Stimulated activated CD4-positive, alpha-beta T cell treated with anti-CD3 and anti-CD28 coated beads, TNF-alpha, amount 100 ng/mL, for 4 hours (primary cell): Measurements from ENCODE around the gene EXOC4.

ENCODE experiments used
- DNase-seq, 3 experiments: peaks; one replicate each; pipeline ENCODE4 v3.0.0-alpha.2; 2020; ENCODE audit warnings: low read depth in 3 of 3

The EXOC4 gene

DNA sequence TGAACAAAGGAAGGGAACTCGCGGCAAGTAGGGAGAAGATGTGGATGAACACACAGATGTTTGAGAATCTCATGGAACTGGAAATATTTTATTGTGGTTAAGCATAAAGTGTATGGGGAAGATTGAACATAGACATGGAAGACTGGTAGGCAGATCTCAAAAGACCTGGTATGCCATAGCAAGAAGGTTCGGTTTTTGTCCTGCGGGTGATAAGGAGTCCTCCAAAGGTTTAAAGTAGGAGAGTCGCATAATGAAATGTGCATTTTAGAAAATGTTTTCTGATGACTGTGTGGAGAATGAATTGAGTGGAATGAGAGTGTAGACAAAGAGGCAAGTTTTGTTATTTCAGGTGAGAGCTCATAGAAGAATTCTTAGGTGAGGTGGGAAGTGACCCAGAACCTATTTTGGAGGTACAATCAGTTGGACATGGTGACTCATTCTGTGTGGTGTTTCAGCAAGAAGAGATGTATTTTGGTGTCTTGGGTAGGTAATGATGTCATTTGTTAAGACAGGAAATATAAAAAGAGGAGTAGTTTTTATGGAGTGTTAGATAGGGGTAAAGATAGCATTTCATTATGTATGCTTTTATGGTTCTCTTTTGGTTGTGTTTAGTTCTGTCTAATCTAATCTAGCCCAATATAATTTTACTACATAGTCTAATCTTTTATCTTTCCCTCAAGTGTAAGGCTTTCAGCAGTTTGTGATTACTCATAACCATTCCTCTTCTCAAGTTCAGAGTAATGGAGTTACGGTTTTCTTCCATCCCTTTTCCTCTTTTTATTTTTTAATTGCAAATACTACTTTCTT is 239.2 kb downstream of the EXOC4 start:
- DNase-seq: no peak

DNA sequence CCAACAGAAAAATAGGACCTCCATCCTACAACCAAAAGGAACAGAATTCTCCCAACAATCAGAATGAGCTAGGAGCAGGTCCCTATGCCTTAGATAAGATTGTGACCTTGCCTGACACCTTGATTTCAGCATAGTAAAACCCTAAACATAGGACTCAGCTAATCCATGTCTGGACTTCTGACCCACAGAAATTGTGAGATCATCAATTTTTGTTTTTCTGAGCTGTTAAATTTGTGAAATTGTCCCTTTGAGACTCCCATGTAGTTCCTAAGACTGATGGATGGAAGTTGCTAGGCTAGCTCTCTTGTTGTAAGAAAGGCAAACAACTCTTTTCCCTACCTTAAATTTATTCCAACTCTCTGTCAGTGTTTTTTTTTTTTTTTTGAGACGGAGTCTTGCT is 244.2 kb downstream of the EXOC4 start:
- DNase-seq: no peak

DNA sequence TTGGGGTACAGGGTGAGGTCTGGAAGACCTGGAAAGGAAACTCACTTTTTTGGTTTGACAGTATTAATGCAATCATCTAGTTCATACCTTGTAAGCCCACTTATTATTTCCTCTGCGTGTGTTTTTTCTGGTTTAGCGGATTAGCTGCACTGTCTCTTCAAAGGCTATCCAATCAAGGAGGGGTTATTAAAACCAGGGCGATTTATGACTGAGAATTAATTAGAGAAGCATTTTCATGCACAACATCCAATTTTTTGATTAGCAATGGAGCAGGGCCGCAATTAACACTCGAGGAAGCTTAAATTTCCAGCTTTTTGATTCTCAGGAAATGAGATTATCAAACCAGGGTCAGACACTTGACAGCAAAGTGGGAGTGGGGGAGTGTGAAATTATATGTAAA is 248.9 kb downstream of the EXOC4 start:
- DNase-seq: no peak

DNA sequence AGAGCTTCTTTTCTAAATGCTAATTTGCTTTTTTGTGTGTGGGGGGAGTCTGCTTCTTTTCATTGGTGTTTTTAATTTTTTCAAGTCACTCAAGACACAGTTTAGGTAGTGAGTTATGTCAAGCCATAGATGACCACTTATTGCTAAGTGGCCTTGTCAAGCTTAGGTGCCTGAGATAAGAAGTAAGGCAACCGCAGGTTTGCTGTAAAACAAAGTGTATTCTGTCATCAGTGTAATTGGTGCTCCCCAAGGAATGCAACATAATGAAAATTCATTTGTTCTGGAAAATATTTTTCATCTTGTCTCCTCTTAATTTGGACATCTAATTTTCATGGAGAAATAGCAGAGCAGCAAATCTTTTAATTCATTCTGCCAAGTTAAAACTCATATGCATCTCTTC is 249.6 kb downstream of the EXOC4 start:
- DNase-seq: no peak

DNA sequence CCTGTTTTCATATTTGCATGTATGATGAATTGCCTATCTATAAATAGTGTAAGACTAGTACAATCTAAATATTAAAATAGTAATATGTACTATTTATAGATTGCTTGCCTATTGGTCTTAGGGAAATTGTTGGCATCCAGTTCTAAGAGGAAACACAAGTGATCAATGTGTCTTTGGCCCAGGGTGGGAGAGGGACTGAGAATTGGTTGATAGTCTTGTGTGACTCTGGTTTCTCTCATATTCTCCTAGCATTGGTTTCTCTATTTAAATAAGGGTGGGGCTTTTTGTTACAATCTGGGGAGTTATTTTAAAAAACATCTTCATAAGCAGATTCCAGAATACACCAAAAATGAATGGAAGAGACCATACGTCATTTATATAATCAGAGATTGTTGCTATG is 250.1 kb downstream of the EXOC4 start:
- DNase-seq: no peak

DNA sequence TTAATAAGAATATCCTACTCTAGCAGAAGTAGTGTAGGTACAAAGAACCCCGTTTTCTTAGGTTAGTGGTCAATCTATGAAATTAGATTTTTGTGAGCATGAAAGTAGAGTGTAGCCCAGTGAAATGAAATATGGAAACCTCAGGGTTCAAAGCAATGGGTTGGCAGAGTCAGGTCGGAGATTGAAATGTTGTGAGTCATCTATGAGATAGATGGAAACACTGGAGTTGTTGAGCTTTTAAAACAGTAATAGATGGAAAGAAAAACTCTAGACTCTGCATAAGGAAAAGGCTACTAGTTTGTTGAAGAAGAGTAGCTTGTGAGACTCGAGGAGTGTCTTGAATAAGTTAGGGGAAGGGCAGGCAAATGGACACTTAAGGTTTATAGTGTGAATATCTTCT is 251.9 kb downstream of the EXOC4 start:
- no peak for DNase-seq

DNA sequence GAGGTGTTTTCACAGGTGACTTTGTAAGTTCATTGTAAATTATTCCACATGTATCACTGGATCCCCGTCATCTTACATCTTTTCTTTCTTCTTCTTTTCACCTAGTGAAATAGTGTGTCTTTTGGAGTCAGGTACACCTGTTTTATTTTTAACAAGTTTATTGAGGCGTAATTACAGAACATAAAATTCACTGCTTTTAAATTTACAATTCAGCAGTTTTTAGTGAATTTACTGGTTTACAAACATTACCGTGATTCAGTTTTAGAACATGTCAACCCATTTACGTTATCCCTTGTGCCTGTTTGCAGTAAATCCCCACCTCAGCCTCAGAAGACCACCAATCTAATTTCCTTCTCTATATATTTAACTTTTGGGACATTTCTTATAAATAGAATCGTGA is 256.9 kb downstream of the EXOC4 start:
- no peak for DNase-seq

DNA sequence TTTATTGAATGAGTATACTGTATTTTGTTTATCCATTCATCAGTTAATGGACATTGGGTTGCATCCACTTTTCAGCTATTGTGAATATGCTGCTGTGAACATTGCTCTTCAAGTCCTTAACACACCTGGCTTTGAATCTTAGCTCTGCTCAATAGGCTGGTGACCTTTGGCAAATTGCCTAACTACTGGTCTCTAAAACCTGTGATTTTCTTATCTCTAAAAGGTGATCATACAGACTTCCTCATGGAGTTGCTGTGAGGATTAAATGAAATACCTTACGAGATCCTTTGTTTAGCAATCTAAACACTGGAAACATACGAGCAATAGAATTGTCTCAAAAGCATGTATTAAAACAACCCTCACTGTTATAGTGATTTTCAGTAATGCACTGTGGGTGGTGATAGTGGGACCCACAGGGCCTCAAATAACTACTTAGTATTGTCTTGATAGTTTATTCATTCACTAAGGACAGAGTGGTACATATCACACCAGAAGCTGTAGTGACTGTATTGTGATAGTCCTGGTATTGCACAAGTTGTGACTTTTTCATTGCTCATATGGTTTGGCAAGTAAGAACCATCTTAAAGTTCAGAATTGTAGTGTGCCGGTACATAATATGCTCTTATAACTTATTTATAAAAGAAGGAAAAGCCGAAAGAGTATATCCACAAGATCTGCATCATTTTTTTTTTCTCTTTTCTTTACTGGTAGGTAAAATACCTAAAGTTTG is 257.6 kb downstream of the EXOC4 start:
- no peak for DNase-seq

DNA sequence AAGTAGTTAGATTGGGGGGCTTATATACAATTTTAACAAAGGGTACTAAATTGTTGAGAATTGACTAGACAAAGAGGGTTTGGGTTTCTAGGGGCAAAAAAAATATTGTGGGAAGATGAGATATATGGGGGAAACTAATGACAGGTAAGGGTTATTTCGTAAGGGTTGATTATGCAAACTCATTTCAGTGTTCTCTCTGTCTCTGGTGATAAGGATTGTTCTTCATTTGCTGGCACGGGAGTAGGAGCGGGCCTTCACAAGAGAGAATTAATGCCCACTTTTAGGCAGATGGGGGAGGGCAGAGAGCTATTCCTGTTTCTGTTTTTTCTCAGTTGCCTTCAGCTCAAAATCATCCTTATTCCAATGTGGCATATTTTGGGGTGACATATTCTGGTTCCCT is 258.4 kb downstream of the EXOC4 start:
- DNase-seq: no peak

DNA sequence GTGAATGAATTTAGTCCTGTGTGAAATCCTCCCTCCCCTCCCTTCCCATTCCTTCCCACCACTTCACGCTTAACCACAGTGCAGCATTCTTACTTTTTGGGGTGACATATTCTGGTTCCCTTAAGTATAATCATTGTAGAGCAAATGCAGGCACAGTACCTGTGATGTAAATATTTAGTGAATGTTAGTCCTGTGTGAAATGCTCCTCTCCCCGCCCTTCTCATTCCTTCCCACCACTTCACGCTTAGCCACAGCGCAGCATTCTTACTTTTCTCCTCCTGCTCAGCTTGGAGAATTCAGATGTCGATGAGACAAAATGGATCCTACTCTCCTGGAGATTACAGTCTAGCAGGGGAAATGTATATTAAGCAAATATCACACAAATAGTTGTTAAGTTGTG is 258.8 kb downstream of the EXOC4 start:
- DNase-seq: no peak

DNA sequence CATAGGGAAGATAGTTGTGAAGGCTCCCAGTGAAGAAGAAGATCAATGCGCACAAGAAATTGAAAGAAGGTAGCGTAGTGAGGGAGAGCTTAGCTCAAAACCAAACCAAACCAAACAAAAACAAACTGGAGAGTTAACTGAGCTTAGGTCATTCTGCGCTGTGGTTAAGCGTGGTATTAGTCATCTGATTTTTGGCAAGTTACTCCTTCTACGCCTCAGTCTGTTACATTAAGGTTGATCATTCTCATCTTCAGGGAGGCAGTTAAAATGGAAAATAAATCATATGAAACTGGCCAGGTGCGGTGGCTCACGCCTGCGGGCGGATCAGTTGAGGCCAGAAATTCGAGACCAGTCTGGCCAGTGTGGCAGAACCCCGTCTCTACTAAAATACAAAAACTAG is 259.7 kb downstream of the EXOC4 start:
- no peak for DNase-seq

DNA sequence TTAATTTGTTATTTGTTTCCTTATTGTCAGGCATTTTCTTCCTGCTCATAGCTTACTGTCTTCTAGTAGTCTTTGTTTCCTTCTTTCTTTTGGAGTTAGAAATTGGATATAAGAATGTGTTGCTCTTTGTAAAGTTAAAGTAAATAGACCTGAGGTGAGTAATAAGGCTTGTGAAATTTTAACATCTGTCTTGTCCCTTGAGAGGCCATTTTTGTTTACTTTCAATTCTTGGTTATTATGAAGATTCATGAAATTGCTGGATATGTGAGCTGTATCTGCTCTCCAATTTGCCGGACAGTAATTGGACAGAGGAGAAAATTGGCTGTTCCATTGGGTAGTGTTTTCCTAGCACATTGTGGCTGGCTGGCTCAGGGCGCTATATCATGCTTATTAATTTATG is 260.7 kb downstream of the EXOC4 start:
- DNase-seq: no peak

DNA sequence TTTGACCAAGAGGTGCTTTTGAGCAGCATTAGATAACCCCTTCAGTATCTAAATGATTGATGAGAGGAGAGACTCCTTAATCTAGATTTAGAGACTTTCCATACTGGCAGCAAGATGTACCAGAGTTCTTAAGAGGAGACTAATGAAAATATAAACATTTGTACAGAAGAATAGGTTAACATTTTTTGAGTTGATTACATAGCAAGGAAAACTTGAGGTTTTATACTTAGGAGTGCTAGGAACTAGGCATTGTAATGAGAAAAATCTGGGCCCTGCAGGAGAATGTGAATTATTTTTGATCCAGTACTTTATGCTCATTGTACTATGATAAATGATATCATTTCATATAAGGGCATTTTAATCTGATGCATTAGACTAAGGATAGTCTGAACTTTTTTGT is 261.7 kb downstream of the EXOC4 start:
- no peak for DNase-seq

DNA sequence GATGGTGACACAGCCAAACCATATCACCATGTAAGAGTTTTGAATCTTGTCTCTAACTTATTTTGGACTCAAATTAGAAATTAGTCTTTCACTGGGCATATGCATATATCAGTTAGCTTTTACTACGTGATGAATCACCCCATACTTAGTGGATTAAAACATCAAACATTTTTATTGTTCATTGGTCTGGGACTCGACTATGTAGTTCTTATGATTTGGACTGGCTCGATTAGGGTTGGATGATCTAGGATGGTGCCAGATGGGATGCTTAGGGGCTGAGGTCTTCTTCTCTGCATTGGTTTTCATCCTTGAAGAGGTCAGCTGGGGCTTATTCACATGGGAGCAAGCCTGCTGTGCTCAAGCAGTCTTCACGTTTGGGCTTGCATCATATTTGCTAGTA is 264.9 kb downstream of the EXOC4 start:
- DNase-seq: no peak

DNA sequence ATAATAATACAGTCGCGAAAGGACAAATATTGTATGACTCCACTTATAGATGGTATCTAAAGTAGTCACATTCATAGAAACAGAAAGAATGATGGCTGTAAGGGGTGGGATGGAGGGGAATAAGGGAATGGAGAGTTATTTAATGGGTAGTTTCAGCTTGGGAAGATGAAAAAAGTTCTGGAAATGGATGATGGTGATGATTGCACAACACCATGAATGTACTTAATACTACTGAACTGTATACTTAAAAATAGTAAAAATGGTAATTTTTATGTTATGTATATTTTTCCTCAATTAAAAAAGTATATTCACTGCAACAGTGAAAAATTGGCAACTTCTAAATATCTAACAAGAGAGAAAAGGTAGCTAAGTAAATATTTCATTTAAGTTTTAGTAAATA is 265.8 kb downstream of the EXOC4 start:
- DNase-seq: no peak

DNA sequence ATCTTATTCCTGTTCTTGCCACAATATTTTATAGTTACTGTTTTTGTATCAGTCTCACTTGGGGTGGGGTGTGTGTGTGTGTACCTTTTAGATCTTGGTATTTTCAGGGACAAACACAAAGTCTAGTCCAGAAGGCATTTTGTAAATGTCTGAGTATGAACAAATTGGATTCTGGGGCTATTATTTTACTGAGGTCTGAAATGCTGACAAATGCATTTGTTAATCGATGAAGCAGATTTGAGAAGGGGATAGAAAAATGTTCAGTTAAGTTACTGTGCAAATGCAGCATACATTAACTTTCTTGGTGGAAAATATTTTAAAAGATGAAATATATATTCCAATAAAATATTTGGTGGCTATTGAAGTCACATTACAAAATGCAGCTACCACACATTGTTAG is 267.4 kb downstream of the EXOC4 start:
- no peak for DNase-seq

DNA sequence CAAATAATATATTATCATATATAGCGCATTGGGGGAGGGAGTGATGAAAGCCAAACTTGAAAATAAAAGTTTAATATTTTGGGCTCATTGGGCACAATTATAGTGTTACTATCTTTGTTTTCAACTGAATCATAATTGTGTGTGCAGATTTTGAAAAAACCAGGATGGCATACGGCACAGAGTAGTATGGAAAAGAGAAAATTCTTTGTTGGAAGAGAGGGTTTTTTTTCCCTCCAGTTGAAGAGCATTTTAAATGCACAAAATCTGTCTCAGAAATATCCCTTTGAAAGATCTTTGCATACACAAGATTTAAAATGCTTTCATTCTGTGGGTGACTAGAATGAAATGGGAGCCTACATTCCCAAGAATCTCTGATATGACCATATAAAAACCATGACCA is 269.6 kb downstream of the EXOC4 start:
- DNase-seq: no peak

DNA sequence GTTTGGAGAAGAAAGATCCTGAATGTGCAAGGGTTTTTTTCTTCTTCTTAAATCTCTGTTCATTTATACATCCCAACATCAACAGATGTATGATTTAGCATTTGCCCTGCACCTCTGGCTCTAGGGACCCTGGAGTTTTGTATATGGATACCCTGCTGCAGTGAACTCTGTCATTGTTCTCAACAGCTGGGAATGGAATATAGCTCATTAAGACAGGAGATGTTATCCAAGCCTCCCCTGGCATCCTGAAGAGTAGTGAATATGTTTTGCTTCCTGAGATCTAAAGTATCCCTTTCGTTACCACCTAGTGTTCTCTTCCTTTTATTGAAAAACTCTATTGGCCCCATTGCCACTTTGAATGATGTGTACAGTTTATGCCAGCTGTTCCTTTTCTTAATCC is 275.9 kb downstream of the EXOC4 start:
- no peak for DNase-seq

DNA sequence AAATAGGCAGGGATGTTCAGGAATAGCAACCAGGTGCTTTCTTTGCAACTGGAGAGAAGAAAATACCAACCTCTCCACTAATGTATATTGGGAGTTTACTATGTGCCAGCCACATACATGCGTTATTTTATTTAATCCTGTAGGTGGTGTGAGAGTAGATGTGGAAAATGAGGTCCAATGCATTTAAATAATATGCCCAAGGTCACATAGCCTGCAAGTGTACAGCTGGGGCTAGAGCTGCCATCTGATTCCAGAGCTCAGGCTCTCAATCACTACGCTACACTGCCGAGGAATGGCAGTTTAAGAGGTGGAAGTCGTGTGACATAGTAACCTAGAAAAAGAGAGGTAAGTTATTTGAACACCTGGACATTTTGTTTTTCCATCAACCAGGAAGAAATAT is 277.0 kb downstream of the EXOC4 start:
- DNase-seq: no peak

DNA sequence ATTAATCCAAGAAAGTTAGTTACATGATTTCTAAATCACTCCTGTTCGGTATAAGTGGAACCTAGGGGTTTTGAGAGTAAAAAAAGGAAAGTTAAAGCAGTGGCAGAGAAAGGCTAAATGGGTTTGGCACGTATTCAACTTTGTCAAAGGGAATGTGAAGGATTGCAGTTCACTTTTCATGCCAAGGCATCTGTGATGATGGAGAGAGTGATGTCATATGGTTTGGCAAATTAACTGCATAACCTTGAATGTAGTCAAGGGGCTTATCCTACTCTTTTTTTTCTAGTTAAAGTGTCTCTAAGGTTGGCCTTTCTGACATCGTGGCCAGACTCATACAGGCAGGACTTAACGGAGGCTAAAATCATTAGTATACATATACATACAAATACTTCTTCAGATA is 277.8 kb downstream of the EXOC4 start:
- no peak for DNase-seq

DNA sequence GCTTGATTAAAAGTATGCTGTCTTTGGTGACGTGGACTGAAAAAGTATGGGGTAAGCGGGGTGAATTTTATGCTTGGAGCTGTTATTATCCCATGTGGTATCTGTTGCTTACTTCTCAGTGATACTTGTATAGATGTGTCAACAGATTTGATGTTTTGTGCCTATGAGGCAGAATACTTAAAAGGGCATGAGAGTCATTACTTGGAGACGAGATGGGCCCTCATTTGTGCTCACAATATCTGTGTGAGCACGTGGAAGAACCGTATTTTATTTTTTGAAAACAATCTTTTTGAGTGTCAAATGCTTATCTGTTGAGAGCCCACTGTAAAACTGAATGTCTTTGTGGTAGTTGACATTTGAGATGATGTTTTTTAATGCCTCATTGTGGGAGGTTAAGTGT is 281.9 kb downstream of the EXOC4 start:
- no peak for DNase-seq

DNA sequence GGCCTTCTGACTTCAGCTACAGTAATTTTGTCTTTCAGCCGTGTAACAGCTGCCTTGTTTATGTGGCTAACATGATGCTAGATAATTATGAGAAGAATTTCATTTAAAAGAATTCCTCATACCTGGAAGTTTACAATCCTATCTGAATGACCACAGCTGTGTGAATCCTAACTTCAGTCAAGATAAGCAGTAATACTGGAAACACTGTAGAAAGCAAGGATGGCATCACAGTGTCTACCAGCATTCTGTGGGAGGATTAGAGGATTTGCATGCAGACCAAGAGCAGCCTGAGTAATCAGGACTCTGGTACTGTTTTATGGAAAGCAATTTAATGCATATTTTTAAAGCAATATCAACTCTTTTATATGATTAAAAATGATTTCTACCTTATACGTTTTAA is 282.4 kb downstream of the EXOC4 start:
- DNase-seq: no peak

DNA sequence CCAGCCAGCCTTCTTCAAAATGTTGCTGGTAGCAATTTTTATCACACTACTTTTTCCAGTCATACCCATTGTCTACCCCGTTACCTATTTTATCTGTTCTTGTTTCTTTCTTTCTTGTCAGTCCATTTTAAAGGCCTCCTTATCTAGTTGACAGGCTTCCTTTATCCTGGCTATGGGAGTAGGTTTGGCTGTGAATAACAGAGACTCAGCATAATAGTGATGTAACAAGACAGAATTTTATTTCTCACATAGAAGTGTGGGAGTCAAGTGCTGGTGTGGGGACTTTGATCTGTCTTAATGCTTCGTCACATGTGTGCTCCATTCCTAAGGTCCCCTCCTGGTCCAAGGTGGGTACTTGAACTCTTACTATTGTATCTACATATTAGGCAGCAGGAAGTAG is 283.6 kb downstream of the EXOC4 start:
- DNase-seq: no peak

DNA sequence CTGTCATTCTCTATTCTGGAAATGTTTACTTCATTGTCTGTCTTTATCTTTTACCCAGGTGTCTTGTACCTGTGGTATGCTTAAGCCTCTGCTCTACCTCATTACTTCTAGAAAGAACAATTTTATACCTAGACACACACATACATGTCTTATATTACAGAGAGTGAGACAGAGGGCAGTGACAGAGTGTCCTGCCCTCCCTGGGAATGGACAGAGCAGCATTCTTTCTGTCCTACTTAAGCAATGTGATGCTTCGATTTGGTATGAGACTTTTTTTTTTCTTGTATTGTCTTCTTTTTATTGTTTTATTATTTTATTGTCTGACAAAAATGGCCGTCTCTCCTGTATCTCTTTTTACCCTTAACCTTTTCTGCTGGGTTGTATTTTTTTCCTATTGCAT is 286.1 kb downstream of the EXOC4 start:
- no peak for DNase-seq
